Measurements from ENCODE around the gene SLC2A4RG. TPM values are rescaled to one million over a fixed set of nuclear protein-coding genes. Genes with fewer than 3 reads are reported as not detected.

SLC2A4RG gene
- total and polyA plus RNA-seq, 2 of the 13 experiments (the other 11 are each of a cell fraction or from before 2014, with no cell fraction given): 91.4 to 95.9 TPM

- in situ Hi-C loops (cut with HindIII; ENCODE audit: extremely low pct_ligation_motif_present, low pct_unique_long_range_greater_than_20kb): no loop called here
- Histone ChIP-seq H3K4me2 (ENCODE audit: low read depth, low read length) (no peak overlapping the region), H3K27me3 (ENCODE audit: control insufficient read depth in 1 of 2, insufficient read depth in 2 of 2, low read length in 2 of 2) (no peaks in the 10 kb centered on the region; a peak in 1 of 5 replicates), H2AFZ (ENCODE audit: low read length) (no peak overlapping the region), H3K4me1 (ENCODE audit: insufficient read depth, low read length) (peaks cover 59% of the 10 kb centered on the region), H3K36me3 (replicated peaks in 1 of 2; ENCODE audit: control insufficient read depth in 1 of 2, insufficient read depth in 2 of 2, low read length in 2 of 2) (peaks cover 1% of the 10 kb centered on the region in 2 experiments; a peak in 2 of 5 replicates), H3K9ac (ENCODE audit: insufficient read depth, low read depth, low read length) (no peak overlapping the region), H3K79me2 (ENCODE audit: insufficient read depth, low read length) (no peaks in the 10 kb centered on the region), H4K20me1 (ENCODE audit: insufficient read depth, low read length) (no peaks in the 10 kb centered on the region), H3K27ac (ENCODE audit: extremely low read length, insufficient read depth, low read length) (no peak overlapping the region), H3K9me3 (ENCODE audit: low read length) (no peaks in the 10 kb centered on the region), H3K4me3 (replicated peaks in 1 of 3; ENCODE audit: insufficient read depth in 1 of 3, low read depth in 2 of 3, low read length in 3 of 3) (no peak overlapping the region)
- ChIA-PET CTCF (ENCODE audit: low intra/inter-chr PET ratio, low total read pairs) (no interaction called here), POLR2A (interaction anchor here (1.7 to 5.1 kb wide), 3 partner anchors 8 to 116 kb away, joined by 3 to 28 read pairs (median 11); partner anchors contain the start of genes LIME1, SLC2A4RG and TPD52L2)
- no TSS peak for BruUV-seq (replicated peaks)
- FAIRE-seq (no peak), DNase-seq (ENCODE audit: low spot score) (no peak), ATAC-seq (no peak)
- TF ChIP-seq ZNF737 (CRISPR knock-in tag; IDR thresholded peaks at IDR 0.05; ENCODE audit: borderline replicate concordance) (0 out of 2 replicates have a peak, but pooled peaks have one; percentile 4), MEIS1 (CRISPR knock-in tag; IDR thresholded peaks at IDR 0.05; ENCODE audit: borderline replicate concordance) (no peak), HOXA3 (CRISPR knock-in tag; IDR thresholded peaks at IDR 0.05) (0 out of 2 replicates have a peak, but pooled peaks have one; percentile 23)
- 71% methylated on average over 11 of the region's 11 CpGs for WGBS (ENCODE audit: low lambda C conversion rate)
- intact Hi-C loops (cut with micrococcal nuclease; ENCODE audit: unreplicated experiment): loop anchor here (10.0 kb wide), 1 partner anchor 116 kb away; the partner anchor contains the start of genes ABHD16B and TPD52L2
These were observed 9.3 kb downstream of the SLC2A4RG start for GRCh38 chr20:63748934-63749270.

DNA sequence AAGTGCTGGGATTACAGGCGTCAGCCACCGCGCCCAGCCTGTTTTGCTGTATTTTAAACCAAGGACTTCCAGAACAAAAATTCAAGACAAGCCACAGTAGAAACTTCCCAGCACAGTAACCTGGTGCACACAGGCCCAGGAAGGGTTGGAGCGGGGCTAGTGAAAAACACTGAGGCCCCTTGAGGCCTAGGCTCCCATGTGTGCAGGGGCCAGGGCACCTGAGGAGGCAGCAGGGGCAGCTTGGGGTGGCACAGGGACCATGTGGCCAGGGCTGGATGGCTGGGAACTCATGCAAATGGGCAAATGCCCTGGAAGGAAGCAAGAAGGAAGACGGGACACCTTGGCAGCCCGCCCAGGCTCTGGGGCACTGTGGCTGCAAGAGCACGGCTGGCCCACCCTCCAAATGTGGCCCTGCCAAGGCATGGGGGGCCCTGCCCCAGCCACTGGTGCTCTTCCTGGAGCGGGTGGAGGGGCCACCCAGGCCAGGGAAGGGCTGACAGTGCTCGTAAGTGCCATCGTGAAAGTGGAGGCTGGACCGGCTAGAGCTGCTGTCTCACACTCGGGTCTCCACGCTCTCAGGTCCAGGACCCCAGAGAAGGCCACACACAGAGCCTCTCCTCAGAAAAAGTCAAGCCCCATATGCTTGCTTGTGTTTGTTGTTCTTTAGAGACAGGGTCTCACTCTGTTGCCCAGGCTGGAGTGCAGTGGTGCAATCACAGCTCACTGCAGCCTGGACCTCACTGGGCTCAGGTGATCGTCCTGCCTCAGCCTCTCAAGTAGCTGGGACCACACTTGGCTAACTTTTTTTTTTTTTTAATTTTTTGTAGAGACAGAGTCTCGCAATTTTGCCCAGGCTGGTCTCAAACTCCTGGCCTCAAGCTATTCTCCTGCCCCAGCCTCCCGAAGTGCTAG is 10.3 kb downstream of the SLC2A4RG start:
- 86% methylated on average over 16 of the region's 16 CpGs for WGBS (ENCODE audit: low lambda C conversion rate)
- Histone ChIP-seq H3K4me1 (ENCODE audit: insufficient read depth, low read length) (peaks cover 53% of the 10 kb centered on the region), H3K27ac (ENCODE audit: extremely low read length, insufficient read depth, low read length) (no peak overlapping the region), H4K20me1 (ENCODE audit: insufficient read depth, low read length) (no peaks in the 10 kb centered on the region), H3K4me2 (ENCODE audit: low read depth, low read length) (no peak overlapping the region), H3K9ac (ENCODE audit: insufficient read depth, low read depth, low read length) (no peak overlapping the region), H3K79me2 (ENCODE audit: insufficient read depth, low read length) (no peaks in the 10 kb centered on the region), H3K36me3 (replicated peaks in 1 of 2; ENCODE audit: control insufficient read depth in 1 of 2, insufficient read depth in 2 of 2, low read length in 2 of 2) (no peaks in the 10 kb centered on the region), H3K9me3 (ENCODE audit: low read length) (no peaks in the 10 kb centered on the region), H3K27me3 (ENCODE audit: control insufficient read depth in 1 of 2, insufficient read depth in 2 of 2, low read length in 2 of 2) (no peaks in the 10 kb centered on the region; a peak in 1 of 5 replicates), H3K4me3 (replicated peaks in 1 of 3; ENCODE audit: insufficient read depth in 1 of 3, low read depth in 2 of 3, low read length in 3 of 3) (no peak overlapping the region), H2AFZ (ENCODE audit: low read length) (no peak overlapping the region)
- ATAC-seq (no peak), DNase-seq (ENCODE audit: low spot score) (no peak), FAIRE-seq (no peak)
- POLR2A ChIA-PET: interaction anchor here (1.7 to 5.1 kb wide), 3 partner anchors 9 to 115 kb away, joined by 3 to 28 read pairs (median 11); partner anchors contain the start of genes LIME1, SLC2A4RG and TPD52L2
- intact Hi-C loops (cut with micrococcal nuclease; ENCODE audit: unreplicated experiment): loop anchor here (10.0 kb wide), 1 partner anchor 115 kb away; the partner anchor contains the start of genes ABHD16B and TPD52L2
- BruUV-seq (replicated peaks): no TSS peak
- CTCF ChIA-PET (ENCODE audit: low intra/inter-chr PET ratio, low total read pairs): no interaction called here
- in situ Hi-C loops (cut with HindIII; ENCODE audit: extremely low pct_ligation_motif_present, low pct_unique_long_range_greater_than_20kb): no loop called here
- TF ChIP-seq ZMYM3 (CRISPR knock-in tag; IDR thresholded peaks at IDR 0.05): peak; percentile 23; the same call in 1 of the 2 replicates
- TF ChIP-seq ETS1 (CRISPR knock-in tag; IDR thresholded peaks at IDR 0.05): no peak
- TF ChIP-seq DNMT3B (CRISPR knock-in tag; conservative IDR thresholded peaks at IDR 0.05): no peak
- TF ChIP-seq SIX1 (CRISPR knock-in tag; IDR thresholded peaks at IDR 0.05; ENCODE audit: borderline replicate concordance): no peak
- TF ChIP-seq, protein P1, sequence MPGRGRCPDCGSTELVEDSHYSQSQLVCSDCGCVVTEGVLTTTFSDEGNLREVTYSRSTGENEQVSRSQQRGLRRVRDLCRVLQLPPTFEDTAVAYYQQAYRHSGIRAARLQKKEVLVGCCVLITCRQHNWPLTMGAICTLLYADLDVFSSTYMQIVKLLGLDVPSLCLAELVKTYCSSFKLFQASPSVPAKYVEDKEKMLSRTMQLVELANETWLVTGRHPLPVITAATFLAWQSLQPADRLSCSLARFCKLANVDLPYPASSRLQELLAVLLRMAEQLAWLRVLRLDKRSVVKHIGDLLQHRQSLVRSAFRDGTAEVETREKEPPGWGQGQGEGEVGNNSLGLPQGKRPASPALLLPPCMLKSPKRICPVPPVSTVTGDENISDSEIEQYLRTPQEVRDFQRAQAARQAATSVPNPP (CRISPR knock-in tag; IDR thresholded peaks at IDR 0.05): no peak
- no peak for TF ChIP-seq ZNF709 (CRISPR knock-in tag; IDR thresholded peaks at IDR 0.05)
- TF ChIP-seq ZNF563 (CRISPR knock-in tag; IDR thresholded peaks at IDR 0.05): 0 out of 2 replicates have a peak, but pooled peaks have one; percentile 22
- TF ChIP-seq RXRA (CRISPR knock-in tag; IDR thresholded peaks at IDR 0.05): 0 out of 2 replicates have a peak, but pooled peaks have one; percentile 34
- no peak for TF ChIP-seq SRY (CRISPR knock-in tag; IDR thresholded peaks at IDR 0.05)
- no peak for TF ChIP-seq HMG20B (CRISPR knock-in tag; conservative IDR thresholded peaks at IDR 0.05)
- peak; percentile 88 for TF ChIP-seq ZNF121 (CRISPR knock-in tag; IDR thresholded peaks at IDR 0.05)
- TF ChIP-seq NRL (CRISPR knock-in tag; IDR thresholded peaks at IDR 0.05; ENCODE audit: borderline replicate concordance): no peak

Measured in HepG2 (cell line).